HepG2 (cell line): Measurements from ENCODE around the gene BLVRB. TPM values are rescaled to one million over a fixed set of nuclear protein-coding genes. Genes with fewer than 3 reads are reported as not detected.
A peak's percentile ranks its signal among the peaks of the same experiment; 100 is the strongest.

Experiments used
- ARID2 ChIP-seq: sonication (generic); formaldehyde crosslinking; IDR thresholded peaks from 2 replicates; pipeline ENCODE4 v1.8.1; 2022; ENCODE audit warnings: mild to moderate bottlenecking, missing genetic modification reagents, borderline replicate concordance
- CBX2 ChIP-seq, 2 experiments: fragments of 200-600 bp in 1 of 2; sonication (generic); formaldehyde crosslinking in 1 of 2; IDR thresholded peaks; 2 replicates each; pipeline versions ENCODE4 v1.7.0 to v1.8.1; 2018 to 2022; ENCODE audit warnings: low read depth in 2 of 2, low read length in 1 of 2, mild to moderate bottlenecking in 1 of 2, missing genetic modification reagents in 1 of 2
- CEBPZ ChIP-seq: IDR thresholded peaks from 2 replicates; pipeline ENCODE4 v1.6.1; 2012; ENCODE audit warnings: low read length, improper control_type of control experiment
- FOXJ3 ChIP-seq: sonication (generic); formaldehyde crosslinking; IDR thresholded peaks from 2 replicates; pipeline ENCODE4 v1.4.0; 2020; ENCODE audit warnings: missing genetic modification reagents, mild to moderate bottlenecking, borderline replicate concordance
- GPN1 ChIP-seq: sonication (generic); formaldehyde crosslinking; IDR thresholded peaks from 2 replicates; pipeline ENCODE4 v1.5.1; 2020; ENCODE audit warnings: missing genetic modification reagents, borderline replicate concordance
- KDM4B ChIP-seq: sonication (generic); formaldehyde crosslinking; IDR thresholded peaks from 2 replicates; pipeline ENCODE4 v1.4.0; 2020; ENCODE audit warnings: missing genetic modification reagents
- KLF11 ChIP-seq: IDR thresholded peaks from 2 replicates; pipeline ENCODE4 v1.6.1; 2016; ENCODE audit warnings: missing compliant biosample characterization
- LBX2 ChIP-seq: sonication (generic); formaldehyde crosslinking; IDR thresholded peaks from 2 replicates; pipeline ENCODE4 v1.5.0; 2020; ENCODE audit warnings: missing genetic modification reagents, mild to moderate bottlenecking, borderline replicate concordance
- MAFF ChIP-seq: IDR thresholded peaks from 2 replicates; pipeline ENCODE4 v1.6.1; 2011; ENCODE audit warnings: low read depth, low read length, improper control_type of control experiment
- NFIC ChIP-seq: IDR thresholded peaks from 2 replicates; pipeline ENCODE4 v1.6.1; 2012; ENCODE audit warnings: mild to moderate bottlenecking, low read length, inconsistent platforms
- PREB ChIP-seq: sonication (generic); formaldehyde crosslinking; IDR thresholded peaks from 2 replicates; pipeline ENCODE4 v1.4.0; 2020; ENCODE audit warnings: missing genetic modification reagents
- RFX1 ChIP-seq: fragments of 450-650 bp; IDR thresholded peaks from 2 replicates; pipeline ENCODE4 v1.6.1; 2017
- RORA ChIP-seq: sonication (generic); formaldehyde crosslinking; IDR thresholded peaks from 2 replicates; pipeline ENCODE4 v1.5.0; 2020; ENCODE audit warnings: mild to moderate bottlenecking, missing genetic modification reagents, moderate library complexity
- SETDB1 ChIP-seq: sonication (generic); formaldehyde crosslinking; IDR thresholded peaks from 2 replicates; pipeline ENCODE4 v1.5.1; 2020; ENCODE audit warnings: missing genetic modification reagents, mild to moderate bottlenecking, borderline replicate concordance
- SOX13 ChIP-seq, 3 experiments: fragments of 450-650 bp in 1 of 3; sonication (generic) in 1 of 3; formaldehyde crosslinking in 1 of 3; IDR thresholded peaks in 2 of 3; conservative IDR thresholded peaks in 1 of 3; 2 replicates each; pipeline versions ENCODE4 v1.5.0 to v1.6.1; 2016 to 2020; ENCODE audit warnings: antibody characterized with exemption in 1 of 3, mild to moderate bottlenecking in 1 of 3, missing compliant biosample characterization in 1 of 3, missing genetic modification reagents in 1 of 3, moderate library complexity in 1 of 3
- U2AF2 ChIP-seq: fragments of 200-400 bp; formaldehyde crosslinking; IDR thresholded peaks from 2 replicates; pipeline ENCODE4 v1.6.1; 2017; ENCODE audit warnings: low read depth, mild to moderate bottlenecking, low read length
- ZFY ChIP-seq: sonication (generic); formaldehyde crosslinking; IDR thresholded peaks from 2 replicates; pipeline ENCODE4 v1.4.0; 2020; ENCODE audit warnings: missing genetic modification reagents
- ZNF234 ChIP-seq: sonication (generic); formaldehyde crosslinking; conservative IDR thresholded peaks from 2 replicates; pipeline ENCODE4 v1.5.1; 2020; ENCODE audit warnings: mild to moderate bottlenecking, missing genetic modification reagents
- ZNF24 ChIP-seq: fragments of 450-650 bp; IDR thresholded peaks from 2 replicates; pipeline ENCODE4 v1.6.1; 2017; ENCODE audit warnings: antibody characterized with exemption, mild to moderate bottlenecking
- ZNF382 ChIP-seq: sonication (generic); formaldehyde crosslinking; IDR thresholded peaks from 2 replicates; pipeline ENCODE4 v1.5.0; 2020; ENCODE audit warnings: missing genetic modification reagents, mild to moderate bottlenecking, borderline replicate concordance
- ZNF513 ChIP-seq: sonication (generic); formaldehyde crosslinking; conservative IDR thresholded peaks from 2 replicates; pipeline ENCODE4 v1.5.0; 2020; ENCODE audit warnings: missing genetic modification reagents
- ZNF772 ChIP-seq: sonication (generic); formaldehyde crosslinking; IDR thresholded peaks from 2 replicates; pipeline ENCODE4 v1.5.0; 2020; ENCODE audit warnings: mild to moderate bottlenecking, missing genetic modification reagents
- ZNF784 ChIP-seq: sonication (generic); formaldehyde crosslinking; IDR thresholded peaks from 2 replicates; pipeline ENCODE4 v1.5.1; 2020; ENCODE audit warnings: missing genetic modification reagents, mild to moderate bottlenecking, borderline replicate concordance
- polyA plus RNA-seq, 8 experiments: library from polyadenylated mRNA; depleted of rRNA in 3 of 8; stranded (reverse) in 7 of 8; unstranded in 1 of 8; fragments of >200 nt; fragmentation: Illumina TruSeq in 4 of 8; extraction: Trizol in 4 of 8; gene quantifications; 2 replicates each; pipeline versions ENCODE4 v1.2.1 to v1.2.3, GENCODE V29; 2011 to 2016; ENCODE audit warnings: low read depth in 4 of 8, missing spikeins in 1 of 8, mixed read lengths in 1 of 8; ENCODE audit not compliant: insufficient read depth in 1 of 8
- total RNA-seq, 5 experiments: library from RNA; depleted of rRNA; stranded (reverse); fragments of >200 nt; fragmentation: Illumina TruSeq; extraction: Trizol; gene quantifications; 2 replicates each; pipeline ENCODE4 v1.2.3, GENCODE V29; 2016; ENCODE audit warnings: low read depth in 1 of 5

BLVRB gene
- total and polyA plus RNA-seq, 2 of the 13 experiments (the other 11 are each of a cell fraction or from before 2014, with no cell fraction given), result 25.9 to 51.4 TPM

- TF ChIP-seq ZNF513 (CRISPR knock-in tag), result no peak
- no peak for TF ChIP-seq ARID2
- TF ChIP-seq ZFY (CRISPR knock-in tag), result no peak
- peak; percentile 55; the same call in 1 of the 2 replicates for TF ChIP-seq MAFF
- TF ChIP-seq PREB (CRISPR knock-in tag), result no peak
- TF ChIP-seq FOXJ3 (CRISPR knock-in tag), result no peak
- no peak for TF ChIP-seq ZNF234 (CRISPR knock-in tag)
- TF ChIP-seq SOX13 (IDR thresholded peaks at IDR 0.05), result no peak
- no peak; a peak in 1 of 4 replicates for TF ChIP-seq SOX13 (CRISPR knock-in tag; conservative IDR thresholded peaks at IDR 0.05 in 1 of 2, IDR thresholded peaks at IDR 0.05 in 1 of 2)
- no peak for TF ChIP-seq ZNF24
- TF ChIP-seq KDM4B, result no peak
- no peak for TF ChIP-seq GPN1 (CRISPR knock-in tag)
- no peak for TF ChIP-seq LBX2 (CRISPR knock-in tag)
- no peak for TF ChIP-seq U2AF2
- no peak for TF ChIP-seq NFIC
- TF ChIP-seq RFX1, result no peak
- TF ChIP-seq RORA (CRISPR knock-in tag), result no peak
- TF ChIP-seq CEBPZ, result no peak
- TF ChIP-seq ZNF772 (CRISPR knock-in tag), result peak; percentile 67; the same call in 1 of the 2 replicates
- no peak for TF ChIP-seq CBX2 (IDR thresholded peaks at IDR 0.05; ENCODE audit: low read depth, low read length)
- TF ChIP-seq CBX2 (CRISPR knock-in tag; IDR thresholded peaks at IDR 0.05; ENCODE audit: low read depth), result no peak
- no peak for TF ChIP-seq ZNF784 (CRISPR knock-in tag)
- no peak for TF ChIP-seq KLF11 (CRISPR knock-in tag)
- TF ChIP-seq SETDB1 (CRISPR knock-in tag), result no peak
- no peak for TF ChIP-seq ZNF382 (CRISPR knock-in tag)
Measured at GRCh38 chr19:40461669-40462221, 3.8 kb downstream of the BLVRB start (continued).
